SK-N-SH treated with all-trans-retinoic acid at 6 μM for 48 hours (cell line): ENCODE measurements around the gene HADHB.

ENCODE experiments used
- SNAI2 ChIP-seq: fragments of 250-450 bp; sonication (Bioruptor Pico); IDR thresholded peaks from 2 replicates; pipeline ENCODE4 v1.5.0; 2020; ENCODE audit warnings: mild to moderate bottlenecking, moderate library complexity
- ZFP30 ChIP-seq: fragments of 450-650 bp; formaldehyde crosslinking; IDR thresholded peaks from 2 replicates; pipeline ENCODE4 v1.5.0; 2022; ENCODE audit warnings: mild to moderate bottlenecking, moderate library complexity
- TF ChIP-seq, protein P1 (sequence below): fragments of 250-450 bp; sonication (Bioruptor Pico); IDR thresholded peaks from 2 replicates; pipeline ENCODE4 v1.8.0; 2020; ENCODE audit warnings: mild to moderate bottlenecking, moderate library complexity, borderline replicate concordance

- no peak for TF ChIP-seq SNAI2 (CRISPR knock-in tag)
- no peak for TF ChIP-seq ZFP30 (CRISPR knock-in tag)
- TF ChIP-seq, protein P1, sequence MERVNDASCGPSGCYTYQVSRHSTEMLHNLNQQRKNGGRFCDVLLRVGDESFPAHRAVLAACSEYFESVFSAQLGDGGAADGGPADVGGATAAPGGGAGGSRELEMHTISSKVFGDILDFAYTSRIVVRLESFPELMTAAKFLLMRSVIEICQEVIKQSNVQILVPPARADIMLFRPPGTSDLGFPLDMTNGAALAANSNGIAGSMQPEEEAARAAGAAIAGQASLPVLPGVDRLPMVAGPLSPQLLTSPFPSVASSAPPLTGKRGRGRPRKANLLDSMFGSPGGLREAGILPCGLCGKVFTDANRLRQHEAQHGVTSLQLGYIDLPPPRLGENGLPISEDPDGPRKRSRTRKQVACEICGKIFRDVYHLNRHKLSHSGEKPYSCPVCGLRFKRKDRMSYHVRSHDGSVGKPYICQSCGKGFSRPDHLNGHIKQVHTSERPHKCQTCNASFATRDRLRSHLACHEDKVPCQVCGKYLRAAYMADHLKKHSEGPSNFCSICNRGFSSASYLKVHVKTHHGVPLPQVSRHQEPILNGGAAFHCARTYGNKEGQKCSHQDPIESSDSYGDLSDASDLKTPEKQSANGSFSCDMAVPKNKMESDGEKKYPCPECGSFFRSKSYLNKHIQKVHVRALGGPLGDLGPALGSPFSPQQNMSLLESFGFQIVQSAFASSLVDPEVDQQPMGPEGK (CRISPR knock-in tag), result no peak
These were observed 28.8 kb downstream of the HADHB start for GRCh38 chr2:26273501-26273900.
